Effector CD4-positive, alpha-beta T cell (primary cell): Measurements from ENCODE around the gene TTLL11.

Experiments
- DNase-seq: peaks from one replicate; pipeline ENCODE4 v3.0.0-alpha.2; 2020

Gene TTLL11

GRCh38 chr9:121780177-121781040, 312.7 kb downstream of the TTLL11 start:
- DNase-seq, result no peak

- DNase-seq, result no peak
Measured at GRCh38 chr9:121779381-121780117, 313.6 kb downstream of the TTLL11 start.

- DNase-seq, result no peak
Measured at GRCh38 chr9:121778252-121779225, 314.6 kb downstream of the TTLL11 start.

GRCh38 chr9:121776739-121777637, 316.1 kb downstream of the TTLL11 start:
- DNase-seq, result no peak

DNA sequence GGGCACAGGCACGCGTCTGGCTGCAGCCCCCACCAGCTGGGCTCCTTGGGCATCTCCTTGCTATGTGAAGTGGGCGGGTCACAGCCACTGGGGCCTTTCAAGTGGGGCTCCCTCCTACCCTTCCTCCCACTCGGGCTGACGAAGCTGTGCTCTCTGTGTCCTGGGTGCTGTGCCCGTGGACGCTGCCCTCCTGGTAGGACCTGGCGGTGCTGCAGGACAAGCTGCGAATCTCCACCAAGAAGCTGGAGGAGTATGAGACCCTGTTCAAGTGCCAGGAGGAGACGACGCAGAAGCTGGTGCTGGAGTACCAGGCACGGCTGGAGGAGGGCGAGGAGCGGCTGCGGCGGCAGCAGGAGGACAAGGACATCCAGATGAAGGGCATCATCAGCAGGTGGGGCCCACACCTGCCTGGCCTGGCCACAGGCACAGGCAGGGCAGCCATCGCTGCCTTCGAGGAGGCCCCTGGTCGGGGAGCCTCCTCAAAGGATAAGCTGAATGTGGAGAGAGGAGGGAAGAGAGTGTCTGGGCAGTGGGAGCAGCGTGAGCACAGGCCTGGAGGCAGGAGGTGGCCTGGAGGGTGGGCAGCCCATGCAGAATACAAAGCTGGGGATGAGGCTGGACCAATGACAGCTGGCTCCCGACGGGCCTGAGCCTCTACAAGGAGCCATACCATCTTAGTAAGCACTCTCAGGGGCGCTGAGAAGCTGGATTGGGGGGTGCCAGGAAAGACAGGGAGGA, 316.9 kb downstream of the TTLL11 start:
- no peak for DNase-seq

DNA sequence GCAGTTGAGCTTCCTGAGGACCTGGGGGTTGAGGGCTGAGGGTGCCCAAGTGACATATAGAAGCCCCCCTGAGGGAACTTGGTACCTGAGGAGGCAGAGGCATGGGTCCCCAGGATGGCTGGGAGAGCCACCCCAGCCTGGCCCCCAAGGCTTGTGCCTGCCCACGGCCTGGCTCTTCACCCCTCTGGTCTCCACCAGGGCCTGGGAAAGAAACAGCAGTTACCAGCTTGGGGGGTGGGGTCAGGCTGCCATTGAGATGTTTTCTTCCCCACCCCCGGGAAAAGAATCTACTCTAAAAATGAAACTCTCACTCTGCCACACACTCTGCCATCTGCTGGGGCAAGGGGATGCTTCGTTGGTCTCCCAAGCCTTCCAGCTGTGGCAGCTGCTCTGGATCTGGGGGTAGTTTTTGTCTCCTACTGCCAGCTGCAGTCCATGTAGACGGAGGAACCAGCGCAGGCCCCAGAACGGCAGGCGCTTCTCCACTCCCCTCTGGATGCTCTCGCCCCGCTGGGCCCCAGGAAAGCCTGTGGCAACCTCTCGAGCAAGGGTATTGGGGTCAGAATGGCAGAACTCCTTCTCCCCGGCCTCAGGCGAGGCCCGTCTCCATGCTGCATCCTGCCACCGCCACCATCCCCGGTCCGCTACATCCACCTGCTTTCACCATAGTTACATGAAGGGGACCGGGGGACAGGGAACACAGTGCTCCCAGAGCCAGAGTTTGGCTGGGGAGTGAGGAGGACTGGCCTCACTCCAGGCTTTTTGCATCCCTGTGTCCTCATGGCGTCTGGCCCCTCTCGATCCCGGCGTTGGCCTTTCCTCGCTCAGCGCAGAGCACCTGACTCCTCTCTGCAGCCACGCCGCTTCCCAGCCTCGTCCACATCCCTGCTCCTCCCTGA, 318.1 kb downstream of the TTLL11 start:
- DNase-seq, result no peak

DNA sequence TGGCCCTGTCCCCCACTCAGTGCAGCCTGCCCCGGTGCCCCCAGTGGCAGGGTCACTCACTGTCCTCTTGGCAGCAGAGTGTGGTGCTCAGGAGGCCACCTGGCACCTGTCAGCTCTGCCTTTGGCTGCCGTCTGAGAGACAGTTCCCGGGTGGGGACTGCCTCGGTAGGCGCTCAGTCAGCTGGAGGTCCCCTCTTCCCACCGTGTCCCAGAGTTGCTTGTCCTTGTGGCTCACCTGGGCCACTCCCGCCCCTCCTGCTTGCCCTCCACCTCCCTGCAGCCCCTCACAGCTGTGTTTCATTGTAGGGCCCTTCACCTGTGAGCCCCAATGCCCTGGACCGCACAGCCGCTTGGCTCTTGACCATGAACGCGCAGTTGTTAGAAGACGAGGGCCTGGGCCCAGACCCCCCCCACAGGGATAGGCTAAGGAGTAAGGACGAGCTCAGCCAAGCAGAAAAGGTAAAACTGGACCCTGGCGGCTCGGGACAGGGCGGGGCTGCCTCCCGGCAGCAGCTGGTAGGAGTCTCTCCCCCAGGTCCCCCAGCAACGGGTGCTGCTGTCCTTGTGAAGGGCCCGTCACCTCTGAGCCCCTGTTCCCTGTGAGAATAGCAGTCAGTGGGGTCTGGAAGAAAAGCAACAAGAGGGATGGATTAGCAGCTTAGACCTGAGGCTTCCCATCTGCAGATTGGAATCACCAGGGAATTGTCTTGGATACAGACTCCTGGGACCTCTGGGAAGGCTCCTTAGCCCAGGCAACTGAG, 319.0 kb downstream of the TTLL11 start:
- DNase-seq, result no peak

- DNase-seq, result no peak
Measured at GRCh38 chr9:121773286-121773953, 319.7 kb downstream of the TTLL11 start.

DNA sequence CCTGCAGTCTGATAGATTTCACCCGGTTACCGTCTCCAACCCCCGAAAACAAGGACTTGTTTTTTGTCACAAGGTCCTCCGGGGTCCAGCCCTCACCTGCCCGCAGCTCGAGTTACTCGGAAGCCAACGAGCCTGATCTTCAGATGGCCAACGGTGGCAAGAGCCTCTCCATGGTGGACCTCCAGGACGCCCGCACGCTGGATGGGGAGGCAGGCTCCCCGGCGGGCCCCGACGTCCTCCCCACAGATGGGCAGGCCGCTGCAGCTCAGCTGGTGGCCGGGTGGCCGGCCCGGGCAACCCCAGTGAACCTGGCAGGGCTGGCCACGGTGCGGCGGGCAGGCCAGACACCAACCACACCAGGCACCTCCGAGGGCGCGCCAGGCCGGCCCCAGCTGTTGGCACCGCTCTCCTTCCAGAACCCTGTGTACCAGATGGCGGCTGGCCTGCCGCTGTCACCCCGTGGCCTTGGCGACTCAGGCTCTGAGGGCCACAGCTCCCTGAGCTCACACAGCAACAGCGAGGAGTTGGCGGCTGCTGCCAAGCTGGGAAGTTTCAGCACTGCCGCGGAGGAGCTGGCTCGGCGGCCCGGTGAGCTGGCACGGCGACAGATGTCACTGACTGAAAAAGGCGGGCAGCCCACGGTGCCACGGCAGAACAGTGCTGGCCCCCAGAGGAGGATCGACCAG, 320.4 kb downstream of the TTLL11 start:
- DNase-seq, result no peak
